ENCODE measurements around the gene MYO5C.

The MYO5C gene

GRCh38 chr15:52158084-52158765, 137.4 kb downstream of the MYO5C start:
- no peak for DNase-seq
- Mint-ChIP-seq H3K4me1 (ENCODE audit: low read depth) (no peaks in the 10 kb centered on the region), H3K4me3 (no peak overlapping the region), H3K27ac (no peak overlapping the region), H3K27me3 (no peaks in the 10 kb centered on the region), H3K9me3 (no peaks in the 10 kb centered on the region), H3K36me3 (ENCODE audit: low read depth) (peaks cover 32% of the 10 kb centered on the region)

GRCh38 chr15:52155878-52156277, 139.7 kb downstream of the MYO5C start:
- H3K36me3 Mint-ChIP-seq (ENCODE audit: low read depth), result peaks cover 29% of the 10 kb centered on the region
- H3K4me3 Mint-ChIP-seq, result no peak overlapping the region
- no peaks in the 10 kb centered on the region for H3K9me3 Mint-ChIP-seq
- H3K27me3 Mint-ChIP-seq, result no peaks in the 10 kb centered on the region
- no peak for DNase-seq
- no peak overlapping the region for H3K27ac Mint-ChIP-seq
- H3K4me1 Mint-ChIP-seq (ENCODE audit: low read depth), result no peaks in the 10 kb centered on the region

- Mint-ChIP-seq H3K27ac (no peak overlapping the region), H3K4me3 (no peak overlapping the region), H3K4me1 (ENCODE audit: low read depth) (no peaks in the 10 kb centered on the region), H3K27me3 (no peaks in the 10 kb centered on the region), H3K36me3 (ENCODE audit: low read depth) (peaks cover 33% of the 10 kb centered on the region), H3K9me3 (no peaks in the 10 kb centered on the region)
- no peak for DNase-seq
Measured at GRCh38 chr15:52154896-52155865, 140.4 kb downstream of the MYO5C start.

- H3K4me1 Mint-ChIP-seq (ENCODE audit: low read depth), result no peaks in the 10 kb centered on the region
- DNase-seq, result no peak
- peaks cover 36% of the 10 kb centered on the region for H3K36me3 Mint-ChIP-seq (ENCODE audit: low read depth)
- H3K27me3 Mint-ChIP-seq, result no peaks in the 10 kb centered on the region
- H3K27ac Mint-ChIP-seq, result no peak overlapping the region
- H3K4me3 Mint-ChIP-seq, result no peak overlapping the region
- no peaks in the 10 kb centered on the region for H3K9me3 Mint-ChIP-seq
Measured at GRCh38 chr15:52153900-52154895, 141.4 kb downstream of the MYO5C start.

GRCh38 chr15:52151353-52151752, 144.3 kb downstream of the MYO5C start:
- no peak for DNase-seq
- Mint-ChIP-seq H3K9me3 (no peaks in the 10 kb centered on the region), H3K27ac (no peak overlapping the region), H3K4me1 (ENCODE audit: low read depth) (no peaks in the 10 kb centered on the region), H3K36me3 (ENCODE audit: low read depth) (peaks cover 56% of the 10 kb centered on the region), H3K27me3 (no peaks in the 10 kb centered on the region), H3K4me3 (no peak overlapping the region)

- H3K4me1 Mint-ChIP-seq (ENCODE audit: low read depth), result no peaks in the 10 kb centered on the region
- H3K4me3 Mint-ChIP-seq, result no peak overlapping the region
- no peaks in the 10 kb centered on the region for H3K9me3 Mint-ChIP-seq
- H3K27me3 Mint-ChIP-seq, result no peaks in the 10 kb centered on the region
- no peak overlapping the region for H3K27ac Mint-ChIP-seq
- peaks cover 59% of the 10 kb centered on the region for H3K36me3 Mint-ChIP-seq (ENCODE audit: low read depth)
- no peak for DNase-seq
Measured at GRCh38 chr15:52150871-52151270, 144.7 kb downstream of the MYO5C start.

GRCh38 chr15:52150043-52150825, 145.4 kb downstream of the MYO5C start:
- H3K27ac Mint-ChIP-seq, result no peak overlapping the region
- DNase-seq, result no peak
- H3K4me1 Mint-ChIP-seq (ENCODE audit: low read depth), result no peaks in the 10 kb centered on the region
- no peaks in the 10 kb centered on the region for H3K9me3 Mint-ChIP-seq
- no peaks in the 10 kb centered on the region for H3K27me3 Mint-ChIP-seq
- H3K36me3 Mint-ChIP-seq (ENCODE audit: low read depth), result peaks cover 62% of the 10 kb centered on the region
- no peak overlapping the region for H3K4me3 Mint-ChIP-seq

GRCh38 chr15:52148403-52148802, 147.2 kb downstream of the MYO5C start:
- Mint-ChIP-seq H3K27ac (no peak overlapping the region), H3K9me3 (no peaks in the 10 kb centered on the region), H3K4me1 (ENCODE audit: low read depth) (no peaks in the 10 kb centered on the region), H3K27me3 (no peaks in the 10 kb centered on the region), H3K4me3 (no peak overlapping the region), H3K36me3 (ENCODE audit: low read depth) (peaks cover 72% of the 10 kb centered on the region)
- no peak for DNase-seq

- H3K27me3 Mint-ChIP-seq, result no peaks in the 10 kb centered on the region
- H3K4me1 Mint-ChIP-seq (ENCODE audit: low read depth), result no peaks in the 10 kb centered on the region
- no peaks in the 10 kb centered on the region for H3K9me3 Mint-ChIP-seq
- H3K4me3 Mint-ChIP-seq, result no peak overlapping the region
- no peak for DNase-seq
- peaks cover 69% of the 10 kb centered on the region for H3K36me3 Mint-ChIP-seq (ENCODE audit: low read depth)
- H3K27ac Mint-ChIP-seq, result no peak overlapping the region
Measured at GRCh38 chr15:52146776-52147175, 148.8 kb downstream of the MYO5C start.

- no peak for DNase-seq
- Mint-ChIP-seq H3K27me3 (no peaks in the 10 kb centered on the region), H3K4me1 (ENCODE audit: low read depth) (no peaks in the 10 kb centered on the region), H3K9me3 (no peaks in the 10 kb centered on the region), H3K36me3 (ENCODE audit: low read depth) (peaks cover 67% of the 10 kb centered on the region), H3K4me3 (no peak overlapping the region), H3K27ac (no peak overlapping the region)
Measured at GRCh38 chr15:52146261-52146660, 149.3 kb downstream of the MYO5C start.

GRCh38 chr15:52144656-52145178, 150.9 kb downstream of the MYO5C start:
- H3K27ac Mint-ChIP-seq, result no peak overlapping the region
- H3K4me3 Mint-ChIP-seq, result no peak overlapping the region
- H3K9me3 Mint-ChIP-seq, result no peaks in the 10 kb centered on the region
- peaks cover 59% of the 10 kb centered on the region for H3K36me3 Mint-ChIP-seq (ENCODE audit: low read depth)
- no peaks in the 10 kb centered on the region for H3K27me3 Mint-ChIP-seq
- DNase-seq, result no peak
- H3K4me1 Mint-ChIP-seq (ENCODE audit: low read depth), result no peaks in the 10 kb centered on the region

GRCh38 chr15:52143873-52144272, 151.7 kb downstream of the MYO5C start:
- Mint-ChIP-seq H3K4me3 (no peak overlapping the region), H3K9me3 (no peaks in the 10 kb centered on the region), H3K27me3 (no peaks in the 10 kb centered on the region), H3K27ac (no peak overlapping the region), H3K36me3 (ENCODE audit: low read depth) (peaks cover 59% of the 10 kb centered on the region), H3K4me1 (ENCODE audit: low read depth) (no peaks in the 10 kb centered on the region)
- DNase-seq, result no peak
